GM18517 (cell line): ENCODE measurements around the gene RGS7.
"Not testable (repeated sequence)": the region's sequence is repeated elsewhere in the genome, so short reads cannot be mapped to it uniquely, and the experiment has no call there.

Experiments
- ATAC-seq: cut with Tn5 transposase; IDR thresholded peaks from one replicate; pipeline ENCODE4 v1.9.1; 2021; ENCODE audit warnings: mild to moderate bottlenecking, moderate library complexity; ENCODE audit not compliant: unreplicated experiment

RGS7 gene

GRCh38 chr1:240800291-240800690, 556.7 kb downstream of the RGS7 start:
- no peak for ATAC-seq

DNA sequence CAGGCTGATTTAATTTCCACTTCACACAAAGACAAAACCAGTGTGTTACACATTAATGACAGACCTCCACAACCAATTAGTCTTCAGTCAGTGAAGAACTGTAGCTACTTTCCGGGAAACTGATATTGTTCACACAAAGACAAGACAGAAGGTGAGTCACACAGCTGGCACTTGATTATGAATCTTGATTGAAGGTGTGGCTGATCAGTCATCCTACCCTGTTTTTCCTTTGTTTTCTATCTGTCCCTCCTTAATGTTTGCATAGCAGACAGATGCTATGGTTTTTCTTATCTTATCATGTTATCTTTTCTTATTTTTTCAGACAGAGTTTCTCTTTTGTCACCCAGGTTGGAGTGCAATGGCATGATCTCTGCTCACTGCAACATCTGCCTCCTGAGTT, 560.0 kb downstream of the RGS7 start:
- ATAC-seq = no peak

- peak; percentile 77 for ATAC-seq
Observed at GRCh38 chr1:240794046-240794843, 562.8 kb downstream of the RGS7 start.

GRCh38 chr1:240792915-240793529, 564.0 kb downstream of the RGS7 start:
- no peak for ATAC-seq

- ATAC-seq = no peak
Observed at GRCh38 chr1:240790856-240791255, 566.1 kb downstream of the RGS7 start.

DNA sequence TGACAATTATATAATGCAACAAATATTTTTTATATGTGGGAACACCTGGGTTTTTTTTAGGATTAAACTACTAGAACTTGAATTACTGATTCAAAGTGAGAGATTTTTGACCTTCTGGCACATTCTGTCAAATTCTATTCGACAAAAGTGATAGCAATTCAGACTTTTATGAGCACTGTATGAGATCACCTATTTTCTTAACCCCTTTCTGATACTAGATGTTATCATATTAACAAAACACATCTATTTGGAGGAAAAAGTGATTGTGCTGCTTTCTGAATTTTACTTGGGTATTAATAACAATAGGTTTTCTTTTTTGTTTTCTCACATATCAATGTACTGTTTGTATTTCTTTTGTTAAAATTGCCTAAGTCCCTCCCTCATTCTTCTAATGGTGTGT, 570.1 kb downstream of the RGS7 start:
- no peak for ATAC-seq

DNA sequence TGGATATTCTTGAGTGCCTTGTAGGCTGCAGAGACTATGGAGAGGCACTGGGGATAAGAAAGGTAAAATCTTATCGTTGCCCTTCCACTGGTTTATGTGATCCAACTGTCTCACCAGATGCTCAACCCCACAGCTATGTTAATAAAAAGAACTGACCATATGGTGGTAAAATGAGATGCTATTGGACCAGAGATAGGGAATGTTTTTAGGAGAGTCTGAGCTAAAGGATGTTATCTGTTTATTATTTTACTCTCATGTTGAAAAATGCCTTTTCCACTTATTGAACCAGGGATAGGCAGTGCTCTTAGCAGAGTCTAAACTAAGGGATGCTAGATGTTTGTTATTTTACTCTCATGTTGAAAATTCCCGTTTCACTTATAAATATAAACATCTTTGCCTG, 572.2 kb downstream of the RGS7 start:
- no peak for ATAC-seq

DNA sequence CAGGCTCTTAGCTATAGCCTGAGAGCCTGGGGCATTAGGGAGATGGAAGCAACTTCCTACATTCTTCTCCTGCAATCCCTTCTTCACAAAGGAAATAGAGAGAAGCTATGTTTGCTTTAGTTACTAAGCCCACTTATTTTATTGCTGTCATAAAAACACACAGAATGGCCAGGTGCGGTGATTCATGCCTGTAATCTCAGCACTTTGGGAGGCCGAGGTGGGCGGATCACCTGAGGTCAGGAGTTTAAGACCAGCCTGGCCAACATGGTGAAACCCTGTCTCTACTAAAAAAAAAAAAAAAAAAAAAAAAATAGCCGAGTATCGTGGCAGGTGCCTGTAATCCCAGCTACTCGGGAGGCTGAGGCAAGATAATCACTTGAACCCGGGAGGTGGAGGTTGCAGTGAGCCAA, 573.3 kb downstream of the RGS7 start:
- ATAC-seq = not testable (repeated sequence)

DNA sequence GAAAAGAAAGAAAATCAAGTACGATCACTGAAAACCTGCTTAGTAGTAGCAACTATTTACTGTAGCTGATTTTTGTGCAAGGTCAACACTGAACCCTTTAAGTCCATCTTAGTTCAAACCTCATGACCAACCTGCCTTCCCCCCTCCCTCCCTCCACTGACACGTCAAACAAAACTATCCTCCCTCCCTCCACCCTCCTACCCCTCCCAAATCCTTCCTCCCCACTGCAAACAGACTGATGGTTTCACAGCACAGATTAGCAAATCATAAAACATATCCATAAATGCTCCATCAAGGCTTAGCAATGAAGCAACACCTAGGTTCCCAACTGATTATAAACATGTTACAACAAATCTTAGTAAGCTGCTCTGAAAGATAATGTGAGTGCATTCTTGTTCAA, 580.8 kb downstream of the RGS7 start:
- ATAC-seq = no peak

GRCh38 chr1:240772131-240772530, 584.9 kb downstream of the RGS7 start:
- ATAC-seq = no peak

- ATAC-seq = no peak
Observed at GRCh38 chr1:240771450-240771849, 585.6 kb downstream of the RGS7 start.

GRCh38 chr1:240768979-240769378, 588.0 kb downstream of the RGS7 start:
- ATAC-seq = no peak

DNA sequence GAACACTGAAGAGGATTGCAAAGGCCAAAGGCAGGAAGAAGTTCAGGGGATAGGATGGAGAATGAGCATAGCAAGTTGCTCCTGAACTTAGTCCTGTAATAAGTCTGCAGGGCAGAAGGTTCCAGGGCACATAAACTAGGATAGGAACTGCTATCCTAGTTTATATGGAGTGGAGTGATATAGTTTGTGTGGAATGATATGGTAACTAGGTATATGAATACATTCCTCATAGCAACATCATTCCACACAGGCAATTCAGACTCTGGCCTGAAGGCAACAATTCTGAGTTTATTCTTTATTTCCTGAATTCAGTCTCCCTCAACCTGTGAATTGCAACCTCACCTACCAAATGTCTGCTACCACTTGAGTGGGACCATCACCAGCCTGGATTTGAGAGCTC, 590.2 kb downstream of the RGS7 start:
- no peak for ATAC-seq

DNA sequence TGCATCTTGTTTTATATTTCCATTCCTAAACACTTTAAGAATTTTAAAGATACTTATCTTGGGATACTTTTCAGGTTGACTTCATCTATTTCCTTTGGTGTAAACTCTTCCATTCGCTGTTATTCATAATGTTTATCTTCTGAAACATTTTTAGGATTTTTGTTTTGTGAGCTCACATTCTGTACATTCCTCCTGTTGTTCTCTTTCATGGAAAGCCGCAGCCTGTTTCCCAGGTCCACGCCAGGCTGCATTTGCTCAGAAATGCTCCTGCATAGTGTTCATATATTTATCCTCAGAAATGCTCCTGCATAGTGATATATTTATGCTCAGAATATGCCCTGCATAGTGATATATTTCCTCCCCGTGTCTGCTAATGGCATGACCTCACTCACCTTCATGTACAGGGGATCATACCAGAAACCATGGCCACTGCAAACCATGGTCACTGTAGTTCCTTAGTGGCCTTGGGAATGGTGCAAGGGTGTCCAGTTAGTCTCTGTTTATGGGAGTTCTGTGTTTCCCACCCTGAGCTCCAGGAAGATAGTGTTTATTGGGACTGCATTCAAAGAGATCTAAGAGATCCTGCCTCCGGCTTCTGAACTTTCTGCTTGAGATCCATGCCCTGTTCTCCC, 591.2 kb downstream of the RGS7 start:
- ATAC-seq = no peak

- ATAC-seq = no peak
Observed at GRCh38 chr1:240763771-240764170, 593.2 kb downstream of the RGS7 start.

- not testable (repeated sequence) for ATAC-seq
Observed at GRCh38 chr1:240763095-240763494, 593.9 kb downstream of the RGS7 start.

- not testable (repeated sequence) for ATAC-seq
Observed at GRCh38 chr1:240762471-240762987, 594.5 kb downstream of the RGS7 start.

- ATAC-seq = not testable (repeated sequence)
Observed at GRCh38 chr1:240758777-240759176, 598.2 kb downstream of the RGS7 start.

- no peak for ATAC-seq
Observed at GRCh38 chr1:240758296-240758695, 598.7 kb downstream of the RGS7 start.

DNA sequence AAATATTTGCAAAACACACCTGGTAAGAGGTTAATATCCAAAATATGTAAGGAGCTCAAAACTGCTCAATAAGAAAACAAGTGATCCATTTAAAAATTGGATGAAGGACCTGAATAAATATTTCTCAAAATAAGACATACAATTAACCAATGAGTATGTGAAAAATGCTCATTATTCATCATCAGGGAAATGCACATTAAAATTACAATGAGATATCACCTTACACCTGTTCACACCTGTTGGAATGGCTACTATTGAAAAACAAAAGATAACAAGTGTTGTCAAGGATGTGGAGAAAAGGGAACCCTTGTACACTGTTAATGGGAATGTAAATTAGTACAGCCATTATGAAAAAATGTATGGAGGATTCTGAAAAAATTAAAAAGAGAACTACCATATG, 609.1 kb downstream of the RGS7 start:
- no peak for ATAC-seq

DNA sequence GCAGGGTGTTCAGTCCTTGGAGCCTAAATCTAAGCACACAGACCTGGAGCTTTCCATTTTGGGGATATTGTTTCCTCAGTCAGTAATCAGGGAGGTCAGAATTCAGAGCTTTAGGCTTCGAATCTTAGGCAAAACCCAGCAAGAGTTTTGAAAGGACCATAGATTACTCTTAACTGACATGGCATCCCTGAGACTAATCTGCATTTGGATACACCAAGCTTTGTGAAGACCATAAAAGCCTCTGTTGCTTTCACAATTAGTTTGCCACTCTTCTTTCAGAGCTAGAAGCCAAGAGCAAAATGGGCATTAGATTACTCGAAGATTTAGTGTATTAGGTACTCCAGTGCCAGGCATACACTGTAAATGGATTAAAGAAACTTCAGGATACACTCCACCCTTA, 613.3 kb downstream of the RGS7 start:
- ATAC-seq = no peak

DNA sequence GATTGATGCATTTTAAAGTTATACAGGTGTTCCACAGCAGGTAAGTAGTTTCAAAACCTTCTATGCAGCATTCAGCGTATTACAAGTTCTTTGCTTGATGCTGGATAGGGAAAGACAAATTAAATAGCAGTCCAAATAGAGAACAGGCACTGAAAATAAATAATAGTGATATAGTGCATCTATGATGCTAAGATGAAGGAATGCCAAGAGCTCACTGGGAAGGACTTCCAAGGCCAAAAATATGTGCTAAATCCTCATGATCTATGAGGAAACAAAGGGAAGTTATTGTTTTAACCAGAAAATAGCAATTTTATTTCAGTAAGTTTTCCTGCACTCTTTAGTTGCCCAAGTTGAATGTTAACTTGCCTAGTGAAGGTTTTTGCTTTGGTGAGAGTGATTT, 617.3 kb downstream of the RGS7 start:
- ATAC-seq = no peak
